Fibroblast of lung (primary cell): Measurements from ENCODE around the gene TIFAB. TPM values are rescaled to one million over a fixed set of nuclear protein-coding genes. Genes with fewer than 3 reads are reported as not detected.

Experiments
- DNase-seq, 2 donors: peaks; one replicate each; pipeline versions ENCODE4 v3.0.0 to v3.0.0-alpha.2; 2010; ENCODE audit warnings: low read depth in 2 of 2
- H2AFZ ChIP-seq: 2 replicates; pipeline ENCODE4 v1.5.1; 2012; ENCODE audit warnings: low read length, control low read depth, inconsistent platforms
- H3K27ac ChIP-seq: 2 replicates; pipeline ENCODE4 v1.5.1; 2011; ENCODE audit warnings: low read length, control low read depth; ENCODE audit not compliant: insufficient read depth
- H3K27me3 ChIP-seq: 2 replicates; pipeline ENCODE4 v1.5.1; 2011; ENCODE audit warnings: mild to moderate bottlenecking, low read length; ENCODE audit not compliant: control insufficient read depth, insufficient read depth
- H3K36me3 ChIP-seq: 2 replicates; pipeline ENCODE4 v1.5.1; 2011; ENCODE audit warnings: low read length; ENCODE audit not compliant: control insufficient read depth, insufficient read depth
- H3K4me1 ChIP-seq: 2 replicates; pipeline ENCODE4 v1.5.1; 2011; ENCODE audit warnings: low read length; ENCODE audit not compliant: control insufficient read depth, insufficient read depth; ENCODE audit errors: extremely low read depth
- H3K4me2 ChIP-seq: 2 replicates; pipeline ENCODE4 v1.5.1; 2011; ENCODE audit warnings: low read length, control low read depth; ENCODE audit not compliant: insufficient read depth; ENCODE audit errors: extremely low read depth
- H3K4me3 ChIP-seq, 4 experiments: fragments of 200-600 bp in 1 of 4; sonication (generic) in 1 of 4; replicated peaks in 1 of 4; 2 replicates each; pipeline ENCODE4 v1.5.1; 2011 to 2016; ENCODE audit warnings: low read length in 4 of 4, low read depth in 3 of 4, mild to moderate bottlenecking in 3 of 4, control low read depth in 2 of 4, inconsistent platforms in 1 of 4, mixed read lengths in 1 of 4; ENCODE audit not compliant: insufficient read depth in 1 of 4; ENCODE audit errors: control extremely low read depth in 1 of 4
- H3K79me2 ChIP-seq: 2 replicates; pipeline ENCODE4 v1.5.1; 2012; ENCODE audit warnings: mild to moderate bottlenecking, low read length, inconsistent platforms; ENCODE audit not compliant: control insufficient read depth, insufficient read depth
- H3K9ac ChIP-seq: 2 replicates; pipeline ENCODE4 v1.5.1; 2011; ENCODE audit warnings: mild to moderate bottlenecking, low read length, control low read depth; ENCODE audit not compliant: insufficient read depth
- H3K9me3 ChIP-seq: 2 replicates; pipeline ENCODE4 v1.5.1; 2012; ENCODE audit warnings: low read depth, low read length; ENCODE audit not compliant: control insufficient read depth, insufficient read depth
- H4K20me1 ChIP-seq: 2 replicates; pipeline ENCODE4 v1.5.1; 2011; ENCODE audit warnings: low read length; ENCODE audit not compliant: control insufficient read depth, insufficient read depth; ENCODE audit errors: extremely low read depth
- CTCF ChIP-seq, 2 donors: IDR thresholded peaks in 1 of 2; conservative IDR thresholded peaks in 1 of 2; 1 replicate in 1 of 2; 2 replicates in 1 of 2; pipeline ENCODE4 v1.5.1; 2011 to 2012; ENCODE audit warnings: low read length in 2 of 2, control low read depth in 1 of 2, inconsistent platforms in 1 of 2, low read depth in 1 of 2, mild to moderate bottlenecking in 1 of 2
- EZH2 ChIP-seq: IDR thresholded peaks from 2 replicates; pipeline ENCODE4 v1.5.1; 2012; ENCODE audit warnings: low read length, control low read depth, mild to moderate bottlenecking; ENCODE audit errors: missing control alignments
- polyA plus RNA-seq, 2 donors: library from polyadenylated mRNA; depleted of rRNA in 1 of 2; stranded (reverse) in 1 of 2; unstranded in 1 of 2; fragments of >200 nt; gene quantifications; 2 replicates each; pipeline ENCODE4 v1.2.1, GENCODE V29; 2011 to 2012; ENCODE audit warnings: missing spikeins in 1 of 2
- total RNA-seq: library from RNA; depleted of rRNA; stranded (reverse); fragments of >200 nt; gene quantifications from 2 replicates; pipeline ENCODE4 v1.2.1, GENCODE V29; 2014

TIFAB gene
- total and polyA plus RNA-seq, 2 donors (not counting 1 experiment from before 2014, with no cell fraction given) = not detected

DNA sequence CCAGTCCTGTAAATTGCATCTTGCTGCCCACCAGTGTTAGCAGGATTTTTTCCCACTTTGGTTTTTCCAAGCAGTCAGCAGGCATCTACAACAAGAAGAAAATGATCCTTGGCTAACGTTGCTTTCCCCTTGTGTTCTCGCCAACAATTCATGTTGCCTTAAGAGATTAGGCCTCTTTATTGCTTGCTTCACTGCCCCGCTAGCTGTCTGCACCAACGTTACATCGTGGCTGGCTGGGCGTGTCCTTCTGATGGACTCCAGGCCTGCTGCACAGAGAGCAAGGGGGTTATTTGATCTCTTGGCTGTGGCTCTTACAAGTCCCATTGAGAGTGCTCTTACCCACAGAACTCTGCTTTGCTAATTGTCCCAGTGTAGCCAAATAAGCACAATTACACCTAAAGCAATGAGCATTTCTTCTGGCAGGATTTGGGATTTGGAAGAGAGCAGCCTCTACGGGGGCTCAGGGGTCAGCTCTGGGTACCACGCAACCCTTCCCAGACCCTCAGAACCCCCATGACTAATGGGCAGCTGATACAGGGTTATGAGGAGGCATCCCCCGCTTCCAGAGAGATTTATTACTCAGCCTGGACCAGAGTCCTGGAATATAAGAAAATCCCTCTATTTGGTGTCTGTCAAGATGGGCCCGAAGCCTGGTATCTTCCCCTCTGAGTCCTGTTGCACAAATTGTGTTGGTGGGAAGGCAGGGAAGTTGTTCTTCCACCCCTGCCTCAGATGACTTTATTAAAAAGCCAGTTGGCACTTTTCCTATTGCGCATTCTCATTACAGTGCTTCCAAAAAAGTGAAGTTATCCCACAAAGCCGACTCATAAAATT, 22.6 kb downstream of the TIFAB start:
- H3K27ac ChIP-seq = no peak overlapping the region
- H3K79me2 ChIP-seq = no peaks in the 10 kb centered on the region
- peak; percentile 42 to 46 for DNase-seq
- H3K36me3 ChIP-seq = no peaks in the 10 kb centered on the region
- no peaks in the 10 kb centered on the region for H3K9me3 ChIP-seq
- peaks cover 8% of the 10 kb centered on the region for H3K4me1 ChIP-seq
- H3K4me3 ChIP-seq = no peak overlapping the region
- H3K4me2 ChIP-seq = no peak overlapping the region
- no peak overlapping the region for H2AFZ ChIP-seq
- no peaks in the 10 kb centered on the region for H3K27me3 ChIP-seq
- H4K20me1 ChIP-seq = no peaks in the 10 kb centered on the region
- H3K9ac ChIP-seq = no peak overlapping the region
- no peak for TF ChIP-seq EZH2
- no peak for TF ChIP-seq CTCF (conservative IDR thresholded peaks at IDR 0.05 in 1 of 2, IDR thresholded peaks at IDR 0.05 in 1 of 2; ENCODE audit: low read depth in 1 of 2, low read length in 2 of 2)

DNA sequence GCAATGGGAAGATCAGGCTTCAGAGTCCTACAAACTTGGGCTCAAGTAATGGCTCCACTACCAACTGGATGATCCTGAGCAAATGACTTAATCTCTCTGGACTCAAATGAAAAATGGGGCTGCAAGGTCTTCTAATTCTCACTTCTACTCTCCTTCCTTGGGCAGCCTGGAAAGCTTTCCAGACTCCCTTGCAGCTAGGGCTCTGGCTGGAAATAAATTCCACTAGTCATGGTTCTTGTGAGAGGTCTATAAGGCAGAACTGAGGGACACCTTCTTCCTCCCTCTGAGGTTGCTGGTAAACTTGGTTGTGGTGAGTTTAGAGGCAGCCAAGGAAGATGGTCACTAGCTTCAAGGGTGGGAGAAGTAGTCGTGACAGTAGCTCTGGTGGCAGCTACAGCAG, 23.6 kb downstream of the TIFAB start:
- H3K36me3 ChIP-seq = no peaks in the 10 kb centered on the region
- H3K27me3 ChIP-seq = no peaks in the 10 kb centered on the region
- H3K79me2 ChIP-seq = no peaks in the 10 kb centered on the region
- H3K27ac ChIP-seq = no peak overlapping the region
- H2AFZ ChIP-seq = no peak overlapping the region
- H3K9ac ChIP-seq = no peak overlapping the region
- no peaks in the 10 kb centered on the region for H4K20me1 ChIP-seq
- no peak for DNase-seq
- no peak overlapping the region for H3K4me3 ChIP-seq
- H3K4me2 ChIP-seq = no peak overlapping the region
- no peaks in the 10 kb centered on the region for H3K9me3 ChIP-seq
- TF ChIP-seq CTCF (conservative IDR thresholded peaks at IDR 0.05 in 1 of 2, IDR thresholded peaks at IDR 0.05 in 1 of 2; ENCODE audit: low read depth in 1 of 2, low read length in 2 of 2) = no peak
- TF ChIP-seq EZH2 = no peak
- H3K4me1 ChIP-seq = no peaks in the 10 kb centered on the region

DNA sequence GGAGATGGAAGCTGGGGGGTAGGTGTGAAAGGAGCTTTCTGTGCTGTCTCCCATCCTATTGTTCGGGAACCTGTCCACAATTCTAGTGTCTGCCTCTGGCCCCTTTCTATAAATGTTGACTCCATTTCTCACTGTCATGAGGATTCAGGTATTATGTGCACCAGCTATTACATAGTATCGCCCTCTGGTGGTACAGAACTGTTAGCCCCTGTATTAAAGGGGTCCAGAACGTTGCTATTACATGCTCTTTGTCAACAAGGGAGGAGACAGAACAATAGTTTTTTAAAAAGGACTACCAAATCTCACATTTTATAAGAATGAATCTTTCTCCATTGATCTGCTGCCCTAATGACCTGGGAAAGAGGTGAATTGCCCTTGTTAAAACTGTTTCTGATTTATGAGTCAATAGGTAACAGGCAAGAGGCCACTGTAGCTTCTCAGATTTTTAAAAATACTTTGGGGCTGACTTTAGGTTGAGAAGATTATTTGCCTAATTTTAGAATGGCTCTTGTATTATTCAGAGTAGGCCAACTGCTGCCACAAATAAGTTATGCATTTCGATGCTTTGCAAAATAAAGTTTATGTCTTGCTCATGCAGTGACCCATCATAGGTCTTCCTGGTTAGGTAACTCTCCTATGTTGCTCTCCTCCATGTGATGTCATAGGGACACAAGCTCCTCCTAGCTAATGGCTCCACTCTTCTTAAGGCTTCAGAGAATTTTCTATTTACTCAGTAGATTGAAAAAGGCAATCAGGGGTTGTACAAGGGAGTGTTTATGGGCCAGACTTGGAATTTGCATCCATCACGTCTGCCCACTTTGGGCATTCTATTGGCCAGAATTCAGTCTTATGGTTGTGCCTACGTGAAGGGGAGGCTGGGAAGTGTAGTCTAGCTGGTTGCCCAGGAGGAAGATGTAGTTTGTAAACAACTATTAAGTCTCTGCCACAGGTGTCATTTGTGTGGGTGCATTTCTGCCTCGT, 25.8 kb downstream of the TIFAB start:
- TF ChIP-seq CTCF (conservative IDR thresholded peaks at IDR 0.05 in 1 of 2, IDR thresholded peaks at IDR 0.05 in 1 of 2; ENCODE audit: low read depth in 1 of 2, low read length in 2 of 2) (peak; percentile 70 to 81), EZH2 (no peak)
- Histone ChIP-seq H3K4me2 (no peak overlapping the region), H4K20me1 (no peaks in the 10 kb centered on the region), H3K9me3 (no peaks in the 10 kb centered on the region), H3K9ac (no peak overlapping the region), H3K27ac (no peak overlapping the region), H3K27me3 (no peaks in the 10 kb centered on the region), H3K79me2 (no peaks in the 10 kb centered on the region), H3K4me3 (no peak overlapping the region), H3K4me1 (no peaks in the 10 kb centered on the region), H3K36me3 (no peaks in the 10 kb centered on the region), H2AFZ (no peak overlapping the region)
- DNase-seq = peak; percentile 41 to 58
